ENCODE measurements around the gene RHOBTB3. TPM values are rescaled to one million over a fixed set of nuclear protein-coding genes. Genes with fewer than 3 reads are reported as not detected.

RHOBTB3 gene
- total RNA-seq, 2 donors from 2014 or later = 432 to 444 TPM

GRCh38 chr5:95816341-95816740 is 85.2 kb downstream of the RHOBTB3 start:
- Histone ChIP-seq H3K36me3 (ENCODE audit: control insufficient read depth, insufficient read depth, low read length) (peaks cover 50% of the 10 kb centered on the region), H3K9ac (ENCODE audit: extremely low read depth, low read length, poor library complexity, severe bottlenecking) (no peak overlapping the region), H3K4me3 (ENCODE audit: low read length) (no peak overlapping the region), H3K4me1 (ENCODE audit: control insufficient read depth, insufficient read depth, low read length) (peaks cover 11% of the 10 kb centered on the region), H3K27ac (ENCODE audit: low read depth, low read length) (no peak overlapping the region), H3K9me3 (ENCODE audit: control insufficient read depth, low read length) (no peaks in the 10 kb centered on the region), H3K27me3 (ENCODE audit: control insufficient read depth, insufficient read depth, low read length, poor library complexity, severe bottlenecking) (no peaks in the 10 kb centered on the region)
- no peaks in the 10 kb centered on the region for H3K9me3 Mint-ChIP-seq
- H3K27ac Mint-ChIP-seq = no peak overlapping the region
- WGBS, 2 experiments (ENCODE audit: insufficient coverage in 1 of 2, insufficient read length in 1 of 2) = 94 to 100% methylated on average over 4 to 8 of the region's 8 CpGs
- H3K27me3 Mint-ChIP-seq (ENCODE audit: insufficient read depth) = no peaks in the 10 kb centered on the region
- TF ChIP-seq CTCF (conservative IDR thresholded peaks at IDR 0.05) = no peak
- DNase-seq = no peak
- peaks cover 18% of the 10 kb centered on the region for H3K36me3 Mint-ChIP-seq (ENCODE audit: low read depth)
- H3K4me3 Mint-ChIP-seq = no peak overlapping the region
- H3K4me1 Mint-ChIP-seq = peaks cover 24% of the 10 kb centered on the region

GRCh38 chr5:95816776-95817175 is 85.6 kb downstream of the RHOBTB3 start:
- Histone ChIP-seq H3K4me3 (ENCODE audit: low read length) (no peak overlapping the region), H3K36me3 (ENCODE audit: control insufficient read depth, insufficient read depth, low read length) (peaks cover 50% of the 10 kb centered on the region), H3K9me3 (ENCODE audit: control insufficient read depth, low read length) (no peaks in the 10 kb centered on the region), H3K9ac (ENCODE audit: extremely low read depth, low read length, poor library complexity, severe bottlenecking) (no peak overlapping the region), H3K27ac (ENCODE audit: low read depth, low read length) (no peak overlapping the region), H3K4me1 (ENCODE audit: control insufficient read depth, insufficient read depth, low read length) (peaks cover 11% of the 10 kb centered on the region), H3K27me3 (ENCODE audit: control insufficient read depth, insufficient read depth, low read length, poor library complexity, severe bottlenecking) (no peaks in the 10 kb centered on the region)
- no peak for TF ChIP-seq CTCF (conservative IDR thresholded peaks at IDR 0.05)
- no peak overlapping the region for H3K4me3 Mint-ChIP-seq
- peaks cover 24% of the 10 kb centered on the region for H3K4me1 Mint-ChIP-seq
- H3K27me3 Mint-ChIP-seq (ENCODE audit: insufficient read depth) = no peaks in the 10 kb centered on the region
- DNase-seq = no peak
- WGBS, 2 experiments (ENCODE audit: insufficient coverage in 1 of 2, insufficient read length in 1 of 2) = 89 to 98% methylated on average over 4 of the region's 4 CpGs
- H3K9me3 Mint-ChIP-seq = no peaks in the 10 kb centered on the region
- H3K27ac Mint-ChIP-seq = no peak overlapping the region
- H3K36me3 Mint-ChIP-seq (ENCODE audit: low read depth) = peaks cover 18% of the 10 kb centered on the region

- WGBS, 2 experiments (ENCODE audit: insufficient coverage in 1 of 2, insufficient read length in 1 of 2) = 62 to 75% methylated on average over 8 to 12 of the region's 12 CpGs
- no peak overlapping the region for H3K4me3 Mint-ChIP-seq
- Histone ChIP-seq H3K36me3 (ENCODE audit: control insufficient read depth, insufficient read depth, low read length) (peaks cover 50% of the 10 kb centered on the region), H3K27ac (ENCODE audit: low read depth, low read length) (no peak overlapping the region), H3K9ac (ENCODE audit: extremely low read depth, low read length, poor library complexity, severe bottlenecking) (no peak overlapping the region), H3K9me3 (ENCODE audit: control insufficient read depth, low read length) (no peaks in the 10 kb centered on the region), H3K4me3 (ENCODE audit: low read length) (no peak overlapping the region), H3K4me1 (ENCODE audit: control insufficient read depth, insufficient read depth, low read length) (peaks cover 5% of the 10 kb centered on the region), H3K27me3 (ENCODE audit: control insufficient read depth, insufficient read depth, low read length, poor library complexity, severe bottlenecking) (no peaks in the 10 kb centered on the region)
- peaks cover 21% of the 10 kb centered on the region for H3K4me1 Mint-ChIP-seq
- no peaks in the 10 kb centered on the region for H3K9me3 Mint-ChIP-seq
- peaks cover 18% of the 10 kb centered on the region for H3K36me3 Mint-ChIP-seq (ENCODE audit: low read depth)
- no peak for TF ChIP-seq CTCF (conservative IDR thresholded peaks at IDR 0.05)
- peak overlapping the region; percentile 49 for H3K27ac Mint-ChIP-seq
- no peaks in the 10 kb centered on the region for H3K27me3 Mint-ChIP-seq (ENCODE audit: insufficient read depth)
- DNase-seq = no peak
These were observed 86.3 kb downstream of the RHOBTB3 start for GRCh38 chr5:95817430-95817829.

Measured in endodermal cell (in vitro differentiated cells).